PC-9 (cell line): ENCODE results near the gene HIRA. TPM values are rescaled to one million over a fixed set of nuclear protein-coding genes. Genes with fewer than 3 reads are reported as not detected.

Experiments used
- BruUV-seq: library from RNA; stranded (reverse); fragments of 400-500 nt; replicated peaks from 2 replicates; lab custom pipeline; 2021; lab: Mats Ljungman, UMichigan
- CTCF ChIA-PET: fragments of 300-600 bp; sonication (Branson Sonifier 250); formaldehyde crosslinking; loops from one replicate; lab custom pipeline; 2022; ENCODE audit warnings: antibody characterized with exemption; lab: Charles Lee
- POLR2A ChIA-PET: fragments of 300-600 bp; sonication (Branson Sonifier 250); formaldehyde crosslinking; loops from one replicate; lab custom pipeline; 2022; ENCODE audit warnings: antibody characterized with exemption; ENCODE audit not compliant: unreplicated experiment; lab: Charles Lee
- DNase-seq, 2 experiments: peaks; one replicate each; pipeline versions ENCODE4 v3.0.0 to v3.0.0-alpha.2; 2015 to 2022; ENCODE audit warnings: mixed read lengths in 1 of 2
- H2AFZ ChIP-seq: fragments of 200-600 bp; sonication (generic); 2 replicates; pipeline ENCODE4 v1.8.1; 2017; ENCODE audit warnings: antibody characterized with exemption
- H3F3A ChIP-seq: fragments of 200-600 bp; sonication (generic); 2 replicates; pipeline ENCODE4 v1.8.1; 2017; ENCODE audit warnings: antibody characterized with exemption, mild to moderate bottlenecking, low read depth; ENCODE audit not compliant: insufficient read depth
- H3K27ac ChIP-seq: fragments of 200-600 bp; sonication (generic); 2 replicates; pipeline ENCODE4 v1.6.1; 2016; ENCODE audit warnings: mixed run types
- H3K27me3 ChIP-seq: fragments of 200-600 bp; sonication (generic); 2 replicates; pipeline ENCODE4 v1.6.1; 2016; ENCODE audit warnings: low read depth, mixed run types; ENCODE audit not compliant: insufficient read depth
- H3K36me3 ChIP-seq: fragments of 200-600 bp; sonication (generic); 2 replicates; pipeline ENCODE4 v1.6.1; 2016; ENCODE audit warnings: low read depth, mixed run types
- H3K4me1 ChIP-seq: fragments of 200-600 bp; sonication (generic); replicated peaks from 2 replicates; pipeline ENCODE4 v1.6.1; 2016; ENCODE audit warnings: mixed run types; ENCODE audit not compliant: insufficient read depth
- H3K4me2 ChIP-seq: fragments of 200-600 bp; sonication (generic); 2 replicates; pipeline ENCODE4 v1.6.1; 2017; ENCODE audit warnings: mixed run types
- H3K4me3 ChIP-seq: fragments of 200-600 bp; sonication (generic); 2 replicates; pipeline ENCODE4 v1.6.1; 2016; ENCODE audit warnings: mixed run types
- H3K79me2 ChIP-seq: fragments of 200-600 bp; sonication (generic); 2 replicates; pipeline ENCODE4 v1.6.1; 2017; ENCODE audit warnings: low read depth, mixed run types
- H3K9me2 ChIP-seq: fragments of 200-600 bp; sonication (generic); 2 replicates; pipeline ENCODE4 v1.8.1; 2017; ENCODE audit warnings: mild to moderate bottlenecking; ENCODE audit not compliant: insufficient read depth
- H3K9me3 ChIP-seq: fragments of 200-600 bp; sonication (generic); 2 replicates; pipeline ENCODE4 v1.8.1; 2016; ENCODE audit warnings: low read depth; ENCODE audit not compliant: insufficient read depth
- H4K20me1 ChIP-seq: fragments of 200-600 bp; sonication (generic); 2 replicates; pipeline ENCODE4 v1.8.1; 2017; ENCODE audit not compliant: insufficient read depth
- EZH2 ChIP-seq: fragments of 200-600 bp; sonication (generic); IDR thresholded peaks from 2 replicates; pipeline ENCODE4 v1.8.0; 2017; ENCODE audit warnings: antibody characterized with exemption, low read depth
- intact Hi-C: fragments of 100-400 bp; cut with micrococcal nuclease; formaldehyde crosslinking; loops from one replicate; pipeline ENCODE4 v1.10.0; 2022; ENCODE audit not compliant: unreplicated experiment
- total RNA-seq: library from RNA; stranded (reverse); gene quantifications from 2 replicates; pipeline ENCODE4 v1.2.3, GENCODE V29; 2021
- TF ChIP-seq, protein P1 (sequence below): fragments of 200-600 bp; sonication (generic); conservative IDR thresholded peaks from 2 replicates; pipeline ENCODE4 v1.6.1; 2017; ENCODE audit warnings: mixed run types, antibody characterized with exemption, mild to moderate bottlenecking, moderate library complexity

HIRA gene
- total RNA-seq, 1 experiment from 2014 or later: 19.2 TPM

GRCh38 chr22:19396561-19396933 is 35.0 kb downstream of the HIRA start:
- no TSS peak for BruUV-seq
- TF ChIP-seq EZH2: no peak
- TF ChIP-seq, protein P1, sequence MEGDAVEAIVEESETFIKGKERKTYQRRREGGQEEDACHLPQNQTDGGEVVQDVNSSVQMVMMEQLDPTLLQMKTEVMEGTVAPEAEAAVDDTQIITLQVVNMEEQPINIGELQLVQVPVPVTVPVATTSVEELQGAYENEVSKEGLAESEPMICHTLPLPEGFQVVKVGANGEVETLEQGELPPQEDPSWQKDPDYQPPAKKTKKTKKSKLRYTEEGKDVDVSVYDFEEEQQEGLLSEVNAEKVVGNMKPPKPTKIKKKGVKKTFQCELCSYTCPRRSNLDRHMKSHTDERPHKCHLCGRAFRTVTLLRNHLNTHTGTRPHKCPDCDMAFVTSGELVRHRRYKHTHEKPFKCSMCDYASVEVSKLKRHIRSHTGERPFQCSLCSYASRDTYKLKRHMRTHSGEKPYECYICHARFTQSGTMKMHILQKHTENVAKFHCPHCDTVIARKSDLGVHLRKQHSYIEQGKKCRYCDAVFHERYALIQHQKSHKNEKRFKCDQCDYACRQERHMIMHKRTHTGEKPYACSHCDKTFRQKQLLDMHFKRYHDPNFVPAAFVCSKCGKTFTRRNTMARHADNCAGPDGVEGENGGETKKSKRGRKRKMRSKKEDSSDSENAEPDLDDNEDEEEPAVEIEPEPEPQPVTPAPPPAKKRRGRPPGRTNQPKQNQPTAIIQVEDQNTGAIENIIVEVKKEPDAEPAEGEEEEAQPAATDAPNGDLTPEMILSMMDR: no peak
- no peak overlapping the region for H3K4me3 ChIP-seq
- no peak for DNase-seq
- H3K36me3 ChIP-seq: no peaks in the 10 kb centered on the region
- no peaks in the 10 kb centered on the region for H3K27me3 ChIP-seq
- intact Hi-C loops: loop anchor here (5.0 kb wide), 1 partner anchor 219 kb away; the partner anchor contains the start of gene SLC25A1
- H3K27ac ChIP-seq: no peak overlapping the region
- no peaks in the 10 kb centered on the region for H3K9me3 ChIP-seq
- H3K4me1 ChIP-seq: no peaks in the 10 kb centered on the region
- CTCF ChIA-PET: no interaction called here
- no peaks in the 10 kb centered on the region for H4K20me1 ChIP-seq
- H3K9me2 ChIP-seq: no peaks in the 10 kb centered on the region
- no peaks in the 10 kb centered on the region for H3F3A ChIP-seq
- no peak overlapping the region for H2AFZ ChIP-seq
- H3K4me2 ChIP-seq: no peak overlapping the region
- POLR2A ChIA-PET: no interaction called here
- H3K79me2 ChIP-seq: no peaks in the 10 kb centered on the region

DNA sequence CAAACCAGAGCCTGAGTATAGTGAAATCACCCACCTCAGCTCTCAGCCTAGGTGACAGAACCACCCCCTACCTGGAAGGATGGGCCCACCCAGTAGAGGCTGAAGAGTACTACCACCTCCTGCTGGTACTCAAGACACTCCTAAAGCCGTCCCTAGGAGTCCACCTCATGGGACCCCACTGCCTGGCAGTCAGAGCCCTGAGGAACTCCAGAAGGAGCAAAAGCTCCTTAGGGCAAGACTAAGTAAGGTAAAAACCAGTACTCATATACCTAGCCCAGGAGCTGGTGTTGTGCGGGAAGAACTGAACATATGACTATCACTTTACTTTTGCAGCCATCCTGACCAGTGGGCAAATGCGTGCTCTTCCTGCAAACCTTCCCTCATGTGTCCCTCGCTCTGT is 36.3 kb downstream of the HIRA start:
- TF ChIP-seq, protein P1: no peak
- TF ChIP-seq EZH2: no peak
- H3F3A ChIP-seq: no peaks in the 10 kb centered on the region
- no peaks in the 10 kb centered on the region for H4K20me1 ChIP-seq
- no peak for DNase-seq
- H3K4me2 ChIP-seq: no peak overlapping the region
- no peaks in the 10 kb centered on the region for H3K9me3 ChIP-seq
- no peaks in the 10 kb centered on the region for H3K27me3 ChIP-seq
- POLR2A ChIA-PET: no interaction called here
- H3K36me3 ChIP-seq: no peaks in the 10 kb centered on the region
- no peak overlapping the region for H3K4me3 ChIP-seq
- intact Hi-C loops: loop anchor here (5.0 kb wide), 1 partner anchor 218 kb away; the partner anchor contains the start of gene SLC25A1
- no TSS peak for BruUV-seq
- no peak overlapping the region for H3K27ac ChIP-seq
- CTCF ChIA-PET: no interaction called here
- H3K9me2 ChIP-seq: no peaks in the 10 kb centered on the region
- H2AFZ ChIP-seq: no peak overlapping the region
- no peaks in the 10 kb centered on the region for H3K4me1 ChIP-seq
- no peaks in the 10 kb centered on the region for H3K79me2 ChIP-seq

DNA sequence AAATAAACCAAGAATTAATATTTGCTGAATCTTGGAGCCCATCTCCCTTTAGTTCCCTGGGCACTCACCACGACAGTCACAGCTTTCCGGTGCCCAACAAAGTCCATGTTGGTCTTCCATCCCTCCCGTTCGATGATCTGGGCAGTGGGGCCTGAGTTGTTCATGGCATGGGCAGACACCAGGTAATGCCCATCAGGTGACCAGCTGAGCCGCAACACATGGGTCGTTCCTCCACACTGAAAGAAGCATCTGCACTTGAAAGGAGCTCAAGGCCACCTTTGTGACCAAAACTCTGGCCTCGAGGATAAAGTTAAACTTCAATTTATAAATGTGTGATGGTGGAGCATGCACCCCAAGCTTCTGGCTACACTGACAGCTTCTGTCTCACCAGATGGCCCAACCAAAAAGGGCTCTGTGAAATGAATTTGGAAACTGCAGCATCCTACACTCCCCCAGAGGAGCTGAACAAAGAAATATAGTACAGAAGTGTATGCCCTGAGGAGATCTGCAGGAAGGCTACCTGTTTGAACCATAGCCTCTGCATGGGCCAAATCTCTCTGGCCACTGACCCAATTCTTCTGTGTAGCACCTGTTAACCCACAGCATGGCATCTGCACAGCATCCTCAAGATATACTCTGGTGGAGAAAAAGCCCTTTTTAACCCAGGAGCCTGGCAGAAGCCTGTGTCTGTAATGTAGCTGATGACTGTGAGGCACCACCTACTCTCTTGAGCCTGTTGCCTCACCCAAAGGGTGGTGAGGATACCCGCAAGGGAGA is 37.1 kb downstream of the HIRA start:
- Histone ChIP-seq H3K9me3 (no peaks in the 10 kb centered on the region), H3F3A (no peaks in the 10 kb centered on the region), H3K27ac (no peak overlapping the region), H3K4me1 (no peaks in the 10 kb centered on the region), H3K79me2 (no peaks in the 10 kb centered on the region), H2AFZ (no peak overlapping the region), H3K9me2 (no peaks in the 10 kb centered on the region), H3K4me2 (no peak overlapping the region), H3K36me3 (no peaks in the 10 kb centered on the region), H3K27me3 (no peaks in the 10 kb centered on the region), H3K4me3 (no peak overlapping the region), H4K20me1 (no peaks in the 10 kb centered on the region)
- intact Hi-C loops: loop anchor here (5.0 kb wide), 1 partner anchor 217 kb away; the partner anchor contains the start of gene SLC25A1
- BruUV-seq: no TSS peak
- no peak for DNase-seq
- POLR2A ChIA-PET: no interaction called here
- CTCF ChIA-PET: no interaction called here
- TF ChIP-seq EZH2: no peak
- TF ChIP-seq, protein P1: no peak
